ENCODE measurements around the gene SNCA. TPM values are rescaled to one million over a fixed set of nuclear protein-coding genes. Genes with fewer than 3 reads are reported as not detected.

SNCA gene
- total and polyA plus RNA-seq, 2 of the 8 experiments (the other 6 are each of a cell fraction or from before 2014, with no cell fraction given): 8.5 to 16.8 TPM

GRCh38 chr4:89720981-89721380 is 116.0 kb downstream of the SNCA start:
- H3K4me2 ChIP-seq (ENCODE audit: insufficient read depth in 1 of 2, low read depth in 2 of 2, low read length in 2 of 2): no peak overlapping the region
- no peaks in the 10 kb centered on the region for H4K20me1 ChIP-seq (replicated peaks in 1 of 2; ENCODE audit: control insufficient read depth in 1 of 2, insufficient read depth in 2 of 2, low read length in 2 of 2)
- H2AK5ac ChIP-seq (ENCODE audit: low read depth, low read length): no peak overlapping the region
- no peak overlapping the region for H3K56ac ChIP-seq (replicated peaks; ENCODE audit: insufficient read length, low read depth, low read length)
- no peaks in the 10 kb centered on the region for H3K4me1 ChIP-seq (replicated peaks in 1 of 4; ENCODE audit: control insufficient read depth in 3 of 4, insufficient read depth in 4 of 4, low read length in 3 of 4)
- H3K9me3 ChIP-seq (ENCODE audit: insufficient read depth in 2 of 2, low read depth in 1 of 2, low read length in 1 of 2): no peaks in the 10 kb centered on the region
- POLR2A ChIA-PET (ENCODE audit: partially characterized antibody): no interaction called here
- no peak overlapping the region for H2BK120ac ChIP-seq (replicated peaks; ENCODE audit: low read depth, low read length)
- H2BK12ac ChIP-seq (ENCODE audit: low read depth, low read length): no peak overlapping the region
- no peak overlapping the region for H4K91ac ChIP-seq (replicated peaks; ENCODE audit: insufficient read length, low read length)
- WGBS, 2 experiments (ENCODE audit: extremely low coverage in 1 of 2, insufficient coverage in 1 of 2, insufficient read length in 1 of 2, insufficient replicate concordance in 2 of 2, low coverage in 1 of 2, low lambda C conversion rate in 2 of 2, missing lambda C conversion rate in 1 of 2): 82% methylated on average over 2 of the region's 2 CpGs; no CpG with 5 or more reads in 1 of the 2 experiments
- no peak overlapping the region for H2BK15ac ChIP-seq (ENCODE audit: low read length)
- H3K27me3 ChIP-seq (replicated peaks in 1 of 4; ENCODE audit: control insufficient read depth in 3 of 4, extremely low read depth in 1 of 4, insufficient read depth in 3 of 4, low read length in 3 of 4): no peaks in the 10 kb centered on the region
- no peak overlapping the region for H4K8ac ChIP-seq (ENCODE audit: extremely low read depth, insufficient read depth, low read length)
- no peaks in the 10 kb centered on the region for H3K79me2 ChIP-seq (ENCODE audit: control insufficient read depth in 1 of 2, insufficient read depth in 2 of 2, low read length in 2 of 2)
- no peak overlapping the region for H3K18ac ChIP-seq (ENCODE audit: extremely low read depth, low read length)
- H3K79me1 ChIP-seq (ENCODE audit: low read depth, low read length): no peaks in the 10 kb centered on the region
- no peak overlapping the region for H3K9ac ChIP-seq (replicated peaks in 1 of 4; ENCODE audit: extremely low read depth in 1 of 4, low read depth in 3 of 4, low read length in 3 of 4)
- H3K36me3 ChIP-seq (ENCODE audit: control insufficient read depth in 2 of 4, insufficient read depth in 4 of 4, low read length in 3 of 4): no peaks in the 10 kb centered on the region; a peak in 1 of 8 replicates
- H3K27ac ChIP-seq (ENCODE audit: low read depth, low read length): no peak overlapping the region
- H2BK20ac ChIP-seq (ENCODE audit: low read length): no peak overlapping the region
- CTCF ChIA-PET (ENCODE audit: partially characterized antibody): no interaction called here
- H3K14ac ChIP-seq (ENCODE audit: insufficient read length): no peak overlapping the region
- no peaks in the 10 kb centered on the region for H3K23me2 ChIP-seq (ENCODE audit: low read depth, low read length)
- H4K5ac ChIP-seq (ENCODE audit: insufficient read length, low read depth, low read length): no peak overlapping the region
- TF ChIP-seq FOSL1 (IDR thresholded peaks at IDR 0.05; ENCODE audit: insufficient read depth, low read depth, low read length) (no peak), ATF3 (IDR thresholded peaks at IDR 0.05; ENCODE audit: insufficient read depth, low read depth, low read length) (no peak), TCF12 (IDR thresholded peaks at IDR 0.05; ENCODE audit: low read depth, low read length) (no peak), SRF (IDR thresholded peaks at IDR 0.05; ENCODE audit: low read depth, low read length) (no peak), TAF7 (optimal IDR thresholded peaks at IDR 0.05; ENCODE audit: borderline replicate concordance, low read depth, low read length) (no peak), GABPA (IDR thresholded peaks at IDR 0.05; ENCODE audit: borderline replicate concordance, insufficient read depth, low read length) (no peak), RXRA (IDR thresholded peaks at IDR 0.05; ENCODE audit: insufficient read depth, low read depth, low read length) (no peak)
- TF ChIP-seq, protein P1, sequence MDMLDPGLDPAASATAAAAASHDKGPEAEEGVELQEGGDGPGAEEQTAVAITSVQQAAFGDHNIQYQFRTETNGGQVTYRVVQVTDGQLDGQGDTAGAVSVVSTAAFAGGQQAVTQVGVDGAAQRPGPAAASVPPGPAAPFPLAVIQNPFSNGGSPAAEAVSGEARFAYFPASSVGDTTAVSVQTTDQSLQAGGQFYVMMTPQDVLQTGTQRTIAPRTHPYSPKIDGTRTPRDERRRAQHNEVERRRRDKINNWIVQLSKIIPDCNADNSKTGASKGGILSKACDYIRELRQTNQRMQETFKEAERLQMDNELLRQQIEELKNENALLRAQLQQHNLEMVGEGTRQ (IDR thresholded peaks at IDR 0.05; ENCODE audit: low read length): no peak
- no peak for FAIRE-seq
- DNase-seq (ENCODE audit: low read depth in 1 of 2, low spot score in 2 of 2): no peak
- H3K4ac ChIP-seq (replicated peaks; ENCODE audit: insufficient read length, low read depth, low read length): no peak overlapping the region
- no peak overlapping the region for H2AFZ ChIP-seq (ENCODE audit: low read length)
- no peak overlapping the region for H3K23ac ChIP-seq (ENCODE audit: insufficient read length)
- H3K4me3 ChIP-seq (ENCODE audit: extremely low read depth in 1 of 4, insufficient read depth in 2 of 4, low read depth in 3 of 4, low read length in 4 of 4): no peak overlapping the region
- H2BK5ac ChIP-seq (ENCODE audit: low read depth, low read length): no peak overlapping the region
